ENCODE data around the gene NDUFA5.

GRCh38 chr7:123537026-123537642 lies 20.5 kb downstream of the NDUFA5 start:
- no peak for TF ChIP-seq SP1 (IDR thresholded peaks at IDR 0.05)
- no peak for TF ChIP-seq SUZ12 (IDR thresholded peaks at IDR 0.05)
- TF ChIP-seq HDGF (IDR thresholded peaks at IDR 0.05; ENCODE audit: borderline replicate concordance): no peak
- TF ChIP-seq ELF4 (IDR thresholded peaks at IDR 0.05): no peak

Data from HEK293T (cell line).